ENCODE measurements around the gene RGS10.
"Not testable (repeated sequence)": the region's sequence is repeated elsewhere in the genome, so short reads cannot be mapped to it uniquely, and the experiment has no call there.

Gene RGS10

GRCh38 chr10:119538632-119539358 lies 3.7 kb downstream of the RGS10 start:
- no peak for DNase-seq

GRCh38 chr10:119537953-119538630 lies 4.4 kb downstream of the RGS10 start:
- DNase-seq = no peak

GRCh38 chr10:119536508-119537025 lies 6.0 kb downstream of the RGS10 start:
- DNase-seq = peak; percentile 54

- no peak for DNase-seq
These were observed 6.5 kb downstream of the RGS10 start for GRCh38 chr10:119535837-119536507.

GRCh38 chr10:119535305-119535704 lies 7.2 kb downstream of the RGS10 start:
- DNase-seq = no peak

GRCh38 chr10:119533473-119533872 lies 9.0 kb downstream of the RGS10 start:
- DNase-seq = no peak

- peak; percentile 69 for DNase-seq
These were observed 9.7 kb downstream of the RGS10 start for GRCh38 chr10:119532791-119533190.

- not testable (repeated sequence) for DNase-seq
These were observed 10.3 kb downstream of the RGS10 start for GRCh38 chr10:119532251-119532650.

GRCh38 chr10:119531067-119531466 lies 11.5 kb downstream of the RGS10 start:
- DNase-seq = no peak

GRCh38 chr10:119528663-119529237 lies 13.8 kb downstream of the RGS10 start:
- DNase-seq = not testable (repeated sequence)

GRCh38 chr10:119526621-119527592 lies 15.6 kb downstream of the RGS10 start:
- DNase-seq = no peak

- DNase-seq = no peak
These were observed 16.4 kb downstream of the RGS10 start for GRCh38 chr10:119526149-119526548.

- no peak for DNase-seq
These were observed 17.4 kb downstream of the RGS10 start for GRCh38 chr10:119525116-119525515.

- DNase-seq = no peak
These were observed 17.8 kb downstream of the RGS10 start for GRCh38 chr10:119524720-119525070.

GRCh38 chr10:119523895-119524719 lies 18.4 kb downstream of the RGS10 start:
- no peak for DNase-seq

GRCh38 chr10:119522747-119523426 lies 19.6 kb downstream of the RGS10 start:
- DNase-seq = no peak

GRCh38 chr10:119521443-119522204 lies 20.9 kb downstream of the RGS10 start:
- DNase-seq = no peak

- DNase-seq = no peak
These were observed 22.2 kb downstream of the RGS10 start for GRCh38 chr10:119520283-119520682.

- DNase-seq = no peak
These were observed 23.6 kb downstream of the RGS10 start for GRCh38 chr10:119518936-119519335.

GRCh38 chr10:119518176-119518575 lies 24.3 kb downstream of the RGS10 start:
- no peak for DNase-seq
